Measurements from ENCODE around the gene RPGR. TPM values are rescaled to one million over a fixed set of nuclear protein-coding genes. Genes with fewer than 3 reads are reported as not detected.

The RPGR gene
- total RNA-seq, 1 experiment from 2014 or later, result 10.4 TPM

DNA sequence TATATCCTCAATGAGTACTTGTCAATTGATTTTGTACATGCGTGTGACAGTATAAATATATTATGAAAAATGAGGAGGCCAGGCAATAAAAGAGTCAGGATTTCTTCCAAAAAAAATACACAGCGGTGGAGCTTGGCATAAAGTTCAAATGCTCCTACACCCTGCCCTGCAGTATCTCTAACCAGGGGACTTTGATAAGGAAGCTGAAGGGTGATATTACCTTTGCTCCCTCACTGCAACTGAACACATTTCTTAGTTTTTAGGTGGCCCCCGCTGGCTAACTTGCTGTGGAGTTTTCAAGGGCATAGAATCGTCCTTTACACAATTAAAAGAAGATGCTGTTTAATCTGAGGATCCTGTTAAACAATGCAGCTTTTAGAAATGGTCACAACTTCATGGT is 25.1 kb upstream of the RPGR start, which contains the start of gene OTC:
Gene OTC (plus strand): TSS at position 243 of the 400 bp plus-strand sequence. CDS start 93 bp downstream, at position 336.
- no peak for TF ChIP-seq EZH2 (IDR thresholded peaks at IDR 0.05)
- TF ChIP-seq, protein P1, sequence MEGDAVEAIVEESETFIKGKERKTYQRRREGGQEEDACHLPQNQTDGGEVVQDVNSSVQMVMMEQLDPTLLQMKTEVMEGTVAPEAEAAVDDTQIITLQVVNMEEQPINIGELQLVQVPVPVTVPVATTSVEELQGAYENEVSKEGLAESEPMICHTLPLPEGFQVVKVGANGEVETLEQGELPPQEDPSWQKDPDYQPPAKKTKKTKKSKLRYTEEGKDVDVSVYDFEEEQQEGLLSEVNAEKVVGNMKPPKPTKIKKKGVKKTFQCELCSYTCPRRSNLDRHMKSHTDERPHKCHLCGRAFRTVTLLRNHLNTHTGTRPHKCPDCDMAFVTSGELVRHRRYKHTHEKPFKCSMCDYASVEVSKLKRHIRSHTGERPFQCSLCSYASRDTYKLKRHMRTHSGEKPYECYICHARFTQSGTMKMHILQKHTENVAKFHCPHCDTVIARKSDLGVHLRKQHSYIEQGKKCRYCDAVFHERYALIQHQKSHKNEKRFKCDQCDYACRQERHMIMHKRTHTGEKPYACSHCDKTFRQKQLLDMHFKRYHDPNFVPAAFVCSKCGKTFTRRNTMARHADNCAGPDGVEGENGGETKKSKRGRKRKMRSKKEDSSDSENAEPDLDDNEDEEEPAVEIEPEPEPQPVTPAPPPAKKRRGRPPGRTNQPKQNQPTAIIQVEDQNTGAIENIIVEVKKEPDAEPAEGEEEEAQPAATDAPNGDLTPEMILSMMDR (IDR thresholded peaks at IDR 0.05 in 2 of 3, conservative IDR thresholded peaks at IDR 0.05 in 1 of 3; ENCODE audit: borderline replicate concordance in 1 of 3, insufficient read depth in 1 of 3, low read depth in 2 of 3, low read length in 2 of 3), result no peak
- TF ChIP-seq POLR2AphosphoS5 (IDR thresholded peaks at IDR 0.05; ENCODE audit: low read depth, low read length), result no peak
- no peak for TF ChIP-seq SP1 (IDR thresholded peaks at IDR 0.05; ENCODE audit: low read depth)
- TF ChIP-seq FOSL1 (IDR thresholded peaks at IDR 0.05; ENCODE audit: low read depth), result no peak
- TF ChIP-seq SRF (IDR thresholded peaks at IDR 0.05; ENCODE audit: low read depth), result no peak
- no peak for TF ChIP-seq CBX3 (IDR thresholded peaks at IDR 0.05; ENCODE audit: low read depth)
- no peak for TF ChIP-seq EZH2phosphoT487 (IDR thresholded peaks at IDR 0.05; ENCODE audit: borderline replicate concordance)
- no peak for TF ChIP-seq ZBTB33 (IDR thresholded peaks at IDR 0.05; ENCODE audit: extremely low read depth, insufficient replicate concordance, low read length)
- TF ChIP-seq RAD21 (IDR thresholded peaks at IDR 0.05; ENCODE audit: low read depth), result no peak
- DNase-seq (ENCODE audit: low read depth, low spot score), result no peak
- intact Hi-C loops (cut with micrococcal nuclease), result no loop called here
- ChIA-PET POLR2A (no interaction called here), RAD21 (ENCODE audit: low non-redundant PET in 1 of 2, low total read pairs in 2 of 2, uncharacterized antibody in 2 of 2, unreplicated experiment in 2 of 2) (no interaction called here), CTCF (no interaction called here)
- Histone ChIP-seq H3K79me2 (ENCODE audit: insufficient read depth, low read length) (no peaks in the 10 kb centered on the region), H3K4me3 (replicated peaks in 1 of 2; ENCODE audit: low read depth in 1 of 2, low read length in 2 of 2) (no peak within 1 kb of the TSS), H3K27me3 (ENCODE audit: insufficient read depth, low read length) (no peaks in the 10 kb centered on the region), H4K20me1 (ENCODE audit: insufficient read depth) (no peaks in the 10 kb centered on the region), H3K4me2 (ENCODE audit: low read length) (no peak within 1 kb of the TSS), H3K36me3 (ENCODE audit: control insufficient read depth in 1 of 2, insufficient read depth in 2 of 2, low read length in 2 of 2) (no peaks in the 10 kb centered on the region), H3K9me2 (ENCODE audit: insufficient read depth) (no peaks in the 10 kb centered on the region), H3K9ac (ENCODE audit: low read length) (no peak within 1 kb of the TSS), H3K27ac (ENCODE audit: low read depth, low read length) (no peak within 1 kb of the TSS), H2AFZ (ENCODE audit: low read depth, low read length, poor library complexity, severe bottlenecking) (no peak within 1 kb of the TSS), H3K4me1 (ENCODE audit: control insufficient read depth in 1 of 2, insufficient read depth in 2 of 2, low read length in 2 of 2) (no peaks in the 10 kb centered on the region), H3K9me3 (ENCODE audit: control insufficient read depth in 1 of 2, insufficient read depth in 1 of 2, low read depth in 1 of 2, low read length in 2 of 2) (no peaks in the 10 kb centered on the region)
- no peak for ATAC-seq
- no TSS peak for BruUV-seq (replicated peaks)
